NCI-H1105 (cell line): ENCODE measurements around the gene PRG2.
"Not testable (repeated sequence)": the region's sequence is repeated elsewhere in the genome, so short reads cannot be mapped to it uniquely, and the experiment has no call there.

Source experiments
- DNase-seq: peaks from one replicate; lab custom pipeline; 2025; lab: John Stamatoyannopoulos, UW

Gene PRG2

GRCh38 chr11:57347336-57347735 is 43.1 kb downstream of the PRG2 start:
- DNase-seq = no peak

GRCh38 chr11:57345555-57346211 is 44.8 kb downstream of the PRG2 start:
- peak; percentile 63 for DNase-seq

GRCh38 chr11:57344826-57345225 is 45.6 kb downstream of the PRG2 start:
- DNase-seq = no peak

DNA sequence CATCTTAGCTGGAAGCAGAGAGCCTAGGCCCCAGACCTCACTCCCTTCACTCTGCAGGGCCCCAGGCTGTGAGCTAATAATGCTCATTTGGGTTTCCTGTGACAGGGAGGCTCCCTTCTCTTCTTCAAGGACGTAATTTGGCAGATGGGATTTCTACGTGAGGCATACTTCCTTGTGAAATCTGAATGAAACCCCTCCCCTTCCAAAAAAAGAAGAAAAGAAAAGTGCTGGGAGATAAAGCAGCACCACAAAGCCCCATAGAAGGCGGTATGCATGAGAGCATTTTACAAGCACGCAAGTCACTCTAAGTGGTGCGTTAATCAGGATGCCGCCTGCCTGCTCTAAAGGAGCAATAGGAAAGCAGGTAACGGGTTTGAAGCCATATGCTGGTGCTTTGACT is 46.6 kb downstream of the PRG2 start:
- no peak for DNase-seq

DNA sequence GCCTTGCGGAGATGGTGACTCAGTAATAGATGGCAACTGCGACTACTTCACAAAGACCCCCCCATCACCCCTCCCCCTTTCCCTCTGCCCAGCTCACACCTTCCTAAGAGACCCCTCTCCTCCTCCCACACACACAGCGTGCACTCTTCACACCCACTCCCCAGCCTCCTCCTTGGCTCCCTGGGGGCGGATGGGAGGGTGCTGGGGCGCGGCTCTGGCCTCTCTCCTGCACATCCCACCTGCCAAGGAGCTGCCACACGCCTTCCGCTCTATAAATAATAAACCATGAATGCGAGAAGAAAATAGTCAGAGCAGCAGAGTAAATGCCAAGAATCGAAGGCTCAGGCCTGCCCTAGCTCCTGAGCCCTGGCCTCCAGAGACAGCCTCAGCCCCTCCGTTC is 47.7 kb downstream of the PRG2 start:
- no peak for DNase-seq

DNA sequence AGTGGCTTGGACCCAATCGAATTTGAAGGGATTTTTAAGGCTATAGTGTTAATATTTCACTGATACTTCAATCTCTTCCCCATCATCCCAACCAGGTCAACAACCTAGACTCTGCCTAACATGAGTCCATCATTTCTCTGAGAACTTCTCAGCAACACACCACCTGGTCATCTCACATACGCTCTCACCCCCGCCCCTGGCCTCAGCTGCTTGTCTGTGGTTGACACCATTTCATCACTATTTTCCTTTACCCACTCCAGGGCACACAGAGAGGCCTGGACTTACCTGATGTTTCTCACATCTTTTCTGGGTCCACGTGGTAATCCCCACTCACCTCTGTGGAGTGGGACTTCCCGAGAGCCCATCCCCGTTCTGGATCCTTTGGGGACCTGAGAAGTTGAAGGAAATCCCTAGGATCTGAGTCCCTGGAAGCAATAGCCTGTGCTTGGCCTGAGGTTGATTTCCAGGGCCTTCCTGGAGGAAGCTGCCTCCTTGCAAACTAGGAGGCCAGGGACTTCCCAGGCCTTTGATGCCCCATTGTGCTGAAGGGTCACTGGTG is 49.1 kb downstream of the PRG2 start:
- no peak for DNase-seq

DNA sequence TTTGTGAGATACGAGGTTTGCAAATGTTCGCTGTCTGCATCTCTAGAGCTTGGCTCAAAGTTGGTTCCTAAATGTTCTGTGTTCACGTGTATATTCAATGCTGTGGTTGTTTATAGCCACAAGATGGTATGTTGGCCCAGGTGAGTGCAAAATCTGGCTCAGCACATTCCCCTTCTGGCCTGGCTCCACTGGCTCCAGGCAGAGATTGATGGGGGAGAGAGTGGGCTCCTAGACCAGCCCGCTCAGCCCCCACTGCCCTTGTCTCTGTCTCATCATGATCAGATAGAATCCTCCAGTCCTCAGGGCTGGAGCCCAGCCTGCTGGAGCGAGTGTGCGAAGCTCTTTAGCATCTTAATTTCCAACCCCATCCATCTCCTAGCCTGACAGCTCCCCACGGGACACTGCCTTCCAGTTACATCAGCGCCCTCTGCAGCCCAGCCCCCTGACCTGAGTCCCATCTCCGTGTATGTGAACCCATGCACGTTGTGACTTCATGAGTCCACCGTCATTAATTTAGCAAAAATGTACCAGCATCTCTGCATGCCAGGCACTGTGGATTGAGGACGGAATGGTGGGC is 50.3 kb downstream of the PRG2 start:
- no peak for DNase-seq

DNA sequence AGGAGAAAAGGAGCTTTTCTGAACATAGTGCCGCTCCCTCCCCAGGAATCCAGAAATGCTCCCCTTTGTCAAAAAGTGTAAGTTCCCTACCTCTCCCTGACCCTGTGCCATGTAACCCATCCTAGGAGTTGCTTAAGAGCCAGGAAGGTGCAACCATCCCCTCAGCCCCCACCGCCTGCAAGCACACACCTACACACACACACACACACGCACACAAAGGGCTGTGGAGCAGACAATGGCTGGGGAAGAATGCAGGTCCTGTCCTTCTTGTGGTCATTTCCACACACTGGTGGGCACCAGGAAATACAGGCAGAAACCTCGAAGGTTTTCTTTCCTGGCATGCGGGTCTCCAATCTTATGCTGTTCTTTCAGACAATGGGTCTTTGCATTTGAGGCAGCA is 51.1 kb downstream of the PRG2 start:
- DNase-seq = no peak

- no peak for DNase-seq
Measured at GRCh38 chr11:57338142-57338541, 52.3 kb downstream of the PRG2 start, which contains the start of gene P2RX3. Gene P2RX3 (plus strand): TSS chr11:57338352. CDS start chr11:57338551, 199 bp downstream.

DNA sequence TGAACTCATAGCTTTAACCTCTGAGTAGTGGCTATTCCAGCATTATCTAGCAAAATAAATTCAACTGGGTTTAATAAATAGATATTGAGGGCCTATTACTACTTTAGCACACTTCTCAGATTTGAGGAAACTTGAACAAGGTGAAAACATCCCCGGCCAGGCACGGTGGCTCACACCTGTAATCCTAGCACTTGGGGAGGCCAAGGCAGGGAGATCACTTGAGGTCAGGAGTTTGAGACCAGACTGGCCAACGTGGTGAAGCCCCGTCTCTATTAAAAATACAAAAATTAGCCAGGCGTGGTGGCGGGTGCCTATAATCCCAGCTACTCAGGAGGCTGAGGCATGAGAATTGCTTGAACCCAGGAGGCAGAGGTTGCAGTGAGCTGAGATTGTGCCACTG is 53.6 kb downstream of the PRG2 start:
- not testable (repeated sequence) for DNase-seq
